ENCODE data around the gene GALNTL6.
A peak's percentile ranks its signal among the peaks of the same experiment; 100 is the strongest.

Gene GALNTL6

GRCh38 chr4:171817026-171817425, 3.8 kb downstream of the GALNTL6 start:
- no peak overlapping the region for H3K27ac Mint-ChIP-seq

GRCh38 chr4:171834640-171835039, 21.4 kb downstream of the GALNTL6 start:
- Mint-ChIP-seq H3K4me3 (no peak overlapping the region), H3K9me3 (no peaks in the 10 kb centered on the region), H3K4me1 (no peaks in the 10 kb centered on the region), H3K27ac (no peak overlapping the region), H3K36me3 (ENCODE audit: low read depth) (no peaks in the 10 kb centered on the region), H3K27me3 (ENCODE audit: low read depth, poor library complexity) (no peaks in the 10 kb centered on the region)
- no peak for TF ChIP-seq CTCF (IDR thresholded peaks at IDR 0.05)
- no peak for DNase-seq

More at GRCh38 chr4:171817026-171817425, 3.8 kb downstream of the GALNTL6 start:
- H3K4me1 Mint-ChIP-seq: peaks cover 17% of the 10 kb centered on the region
- no peaks in the 10 kb centered on the region for H3K9me3 Mint-ChIP-seq
- no peak for TF ChIP-seq CTCF (IDR thresholded peaks at IDR 0.05)
- no peak for DNase-seq
- H3K4me3 Mint-ChIP-seq: no peak overlapping the region
- H3K27me3 Mint-ChIP-seq (ENCODE audit: low read depth, poor library complexity): peaks cover 45% of the 10 kb centered on the region
- H3K36me3 Mint-ChIP-seq (ENCODE audit: low read depth): no peaks in the 10 kb centered on the region

- no peak for DNase-seq
These were observed 30.3 kb downstream of the GALNTL6 start for GRCh38 chr4:171843456-171843855.

GRCh38 chr4:171846232-171846631, 33.0 kb downstream of the GALNTL6 start:
- H3K9me3 Mint-ChIP-seq: no peaks in the 10 kb centered on the region
- peak; percentile 63 for DNase-seq
- no peak overlapping the region for H3K4me3 Mint-ChIP-seq
- peaks cover 7% of the 10 kb centered on the region for H3K27me3 Mint-ChIP-seq (ENCODE audit: low read depth, poor library complexity)
- H3K36me3 Mint-ChIP-seq (ENCODE audit: low read depth): no peaks in the 10 kb centered on the region
- peak; percentile 67 for TF ChIP-seq CTCF (IDR thresholded peaks at IDR 0.05)
- H3K27ac Mint-ChIP-seq: no peak overlapping the region
- H3K4me1 Mint-ChIP-seq: no peaks in the 10 kb centered on the region

More at GRCh38 chr4:171843456-171843855, 30.3 kb downstream of the GALNTL6 start:
- H3K4me3 Mint-ChIP-seq: no peak overlapping the region
- no peak for TF ChIP-seq CTCF (IDR thresholded peaks at IDR 0.05)
- no peaks in the 10 kb centered on the region for H3K9me3 Mint-ChIP-seq
- no peak overlapping the region for H3K27ac Mint-ChIP-seq
- no peaks in the 10 kb centered on the region for H3K4me1 Mint-ChIP-seq
- no peaks in the 10 kb centered on the region for H3K36me3 Mint-ChIP-seq (ENCODE audit: low read depth)
- H3K27me3 Mint-ChIP-seq (ENCODE audit: low read depth, poor library complexity): peaks cover 4% of the 10 kb centered on the region

GRCh38 chr4:171846893-171847292, 33.7 kb downstream of the GALNTL6 start:
- TF ChIP-seq CTCF (IDR thresholded peaks at IDR 0.05): no peak
- H3K9me3 Mint-ChIP-seq: no peaks in the 10 kb centered on the region
- H3K4me3 Mint-ChIP-seq: no peak overlapping the region
- no peaks in the 10 kb centered on the region for H3K36me3 Mint-ChIP-seq (ENCODE audit: low read depth)
- no peak overlapping the region for H3K27ac Mint-ChIP-seq
- H3K4me1 Mint-ChIP-seq: no peaks in the 10 kb centered on the region
- DNase-seq: no peak
- H3K27me3 Mint-ChIP-seq (ENCODE audit: low read depth, poor library complexity): peaks cover 7% of the 10 kb centered on the region

- Mint-ChIP-seq H3K27me3 (ENCODE audit: low read depth, poor library complexity) (peaks cover 7% of the 10 kb centered on the region), H3K36me3 (ENCODE audit: low read depth) (no peaks in the 10 kb centered on the region), H3K4me1 (no peaks in the 10 kb centered on the region), H3K9me3 (no peaks in the 10 kb centered on the region), H3K4me3 (no peak overlapping the region), H3K27ac (no peak overlapping the region)
- no peak for DNase-seq
- no peak for TF ChIP-seq CTCF (IDR thresholded peaks at IDR 0.05)
These were observed 34.5 kb downstream of the GALNTL6 start for GRCh38 chr4:171847751-171848150.
